H1 (cell line): ENCODE measurements around the gene TAF13. TPM values are rescaled to one million over a fixed set of nuclear protein-coding genes. Genes with fewer than 3 reads are reported as not detected.

Experiments
- BCL11A ChIP-seq, 2 experiments: IDR thresholded peaks; one replicate each; pipeline ENCODE4 v1.6.1; 2011; ENCODE audit warnings: low read depth in 2 of 2, low read length in 2 of 2, mild to moderate bottlenecking in 2 of 2
- CHD2 ChIP-seq: IDR thresholded peaks from 2 replicates; pipeline ENCODE4 v1.6.1; 2012; ENCODE audit warnings: low read length, improper control_type of control experiment
- CTBP2 ChIP-seq: IDR thresholded peaks from 2 replicates; pipeline ENCODE4 v1.7.0; 2011; ENCODE audit warnings: borderline replicate concordance, mild to moderate bottlenecking, moderate library complexity, mixed read lengths, low read length; ENCODE audit not compliant: insufficient read depth, insufficient read length
- HDAC2 ChIP-seq, 2 experiments: fragments of 300-600 bp in 1 of 2; sonication (generic) in 1 of 2; IDR thresholded peaks; 2 replicates each; pipeline ENCODE4 v1.6.1; 2011 to 2012; ENCODE audit warnings: low read depth in 2 of 2, low read length in 2 of 2, mild to moderate bottlenecking in 2 of 2, moderate library complexity in 2 of 2, borderline replicate concordance in 1 of 2, inconsistent platforms in 1 of 2
- JUN ChIP-seq: IDR thresholded peaks from 2 replicates; pipeline ENCODE4 v1.6.1; 2011; ENCODE audit warnings: low read depth, mild to moderate bottlenecking, improper control_type of control experiment, low read length
- NANOG ChIP-seq: IDR thresholded peaks from 2 replicates; pipeline ENCODE4 v1.6.1; 2011; ENCODE audit warnings: low read length, low read depth, mild to moderate bottlenecking, inconsistent platforms; ENCODE audit not compliant: insufficient read depth, poor library complexity, severe bottlenecking
- PHF8 ChIP-seq: fragments of 200-600 bp; sonication (generic); conservative IDR thresholded peaks from 2 replicates; pipeline ENCODE4 v1.7.1; 2012; ENCODE audit warnings: low read depth, mild to moderate bottlenecking, inconsistent platforms, low read length, moderate library complexity
- POLR2AphosphoS5 ChIP-seq: IDR thresholded peaks from 2 replicates; pipeline ENCODE4 v1.6.1; 2011; ENCODE audit warnings: low read depth, low read length
- POU5F1 ChIP-seq: IDR thresholded peaks from 2 replicates; pipeline ENCODE4 v1.6.1; 2011; ENCODE audit warnings: low read depth, mild to moderate bottlenecking, low read length, moderate library complexity
- SAP30 ChIP-seq: fragments of 300-600 bp; sonication (generic); IDR thresholded peaks from 2 replicates; pipeline ENCODE4 v1.7.1; 2012; ENCODE audit warnings: low read length, moderate library complexity, mild to moderate bottlenecking, inconsistent platforms; ENCODE audit not compliant: insufficient read depth, insufficient replicate concordance
- SP1 ChIP-seq: IDR thresholded peaks from 2 replicates; pipeline ENCODE4 v1.6.1; 2011; ENCODE audit warnings: low read depth, low read length
- SP4 ChIP-seq: IDR thresholded peaks from 2 replicates; pipeline ENCODE4 v1.6.1; 2012; ENCODE audit warnings: low read length, inconsistent platforms
- SUZ12 ChIP-seq: fragments of 200-600 bp; sonication (generic); IDR thresholded peaks from 2 replicates; pipeline ENCODE4 v1.6.1; 2012; ENCODE audit warnings: mild to moderate bottlenecking, inconsistent platforms, low read length, moderate library complexity, mixed read lengths
- TAF7 ChIP-seq: optimal IDR thresholded peaks from 2 replicates; pipeline ENCODE3; 2011; ENCODE audit warnings: low read depth, mild to moderate bottlenecking, inconsistent platforms, low read length, moderate library complexity, borderline replicate concordance
- USF2 ChIP-seq: IDR thresholded peaks from 2 replicates; pipeline ENCODE4 v1.6.1; 2011; ENCODE audit warnings: low read length, improper control_type of control experiment
- YY1 ChIP-seq: IDR thresholded peaks from 2 replicates; pipeline ENCODE4 v1.6.1; 2011; ENCODE audit warnings: low read depth, mild to moderate bottlenecking, low read length
- polyA plus RNA-seq, 7 experiments: library from polyadenylated mRNA; depleted of rRNA in 3 of 7; stranded (reverse) in 5 of 7; unstranded in 2 of 7; fragments of >200 nt in 5 of 7; fragments of 200-250 nt in 2 of 7; gene quantifications; 1 replicate in 5 of 7; 2 replicates in 1 of 7; 4 replicates in 1 of 7; pipeline versions ENCODE4 v1.2.1 to v1.2.3, GENCODE V29; 2011 to 2013; ENCODE audit warnings: missing spikeins in 2 of 7, mixed read lengths in 2 of 7
- total RNA-seq: library from RNA; stranded (reverse); fragmentation: NEBNext Ultra II Directional; extraction: Animal tissue kit (Norgen Biotek cat#: 25700); gene quantifications from 2 replicates; pipeline ENCODE4 v1.2.1, GENCODE V29; 2021
- TF ChIP-seq, protein P1 (sequence below): IDR thresholded peaks from 2 replicates; pipeline ENCODE4 v1.6.1; 2011; ENCODE audit warnings: low read depth, mild to moderate bottlenecking, low read length; ENCODE audit not compliant: insufficient read depth
- TF ChIP-seq, protein P2 (sequence below): IDR thresholded peaks from 2 replicates; pipeline ENCODE4 v1.6.1; 2012; ENCODE audit warnings: low read length, inconsistent platforms

Gene TAF13
- total and polyA plus RNA-seq, 2 of the 8 experiments (the other 6 are each of a cell fraction or from before 2014, with no cell fraction given) = 13.1 to 41.7 TPM

- TF ChIP-seq HDAC2 (IDR thresholded peaks at IDR 0.05; ENCODE audit: borderline replicate concordance in 1 of 2, low read depth in 2 of 2, low read length in 2 of 2) (peak in 1 of 2 experiments; percentile 85; a peak in 2 of 4 replicates), YY1 (0 out of 2 replicates have a peak, but pooled peaks have one; percentile 47), BCL11A (IDR thresholded peaks at IDR 0.05; ENCODE audit: low read depth in 2 of 2, low read length in 2 of 2) (no peak), TAF7 (peak; percentile 76), CTBP2 (no peak), SUZ12 (no peak), SP1 (0 out of 2 replicates have a peak, but pooled peaks have one; percentile 21), SAP30 (peak; percentile 98), SP4 (no peak; the same call in 1 of the 2 replicates), USF2 (no peak), NANOG (no peak), JUN (no peak), POLR2AphosphoS5 (peak; percentile 96), CHD2 (peak; percentile 93), PHF8 (peak; percentile 84), POU5F1 (no peak)
- TF ChIP-seq, protein P1, sequence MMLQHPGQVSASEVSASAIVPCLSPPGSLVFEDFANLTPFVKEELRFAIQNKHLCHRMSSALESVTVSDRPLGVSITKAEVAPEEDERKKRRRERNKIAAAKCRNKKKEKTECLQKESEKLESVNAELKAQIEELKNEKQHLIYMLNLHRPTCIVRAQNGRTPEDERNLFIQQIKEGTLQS = peak; percentile 33; the same call in 1 of the 2 replicates
- TF ChIP-seq, protein P2, sequence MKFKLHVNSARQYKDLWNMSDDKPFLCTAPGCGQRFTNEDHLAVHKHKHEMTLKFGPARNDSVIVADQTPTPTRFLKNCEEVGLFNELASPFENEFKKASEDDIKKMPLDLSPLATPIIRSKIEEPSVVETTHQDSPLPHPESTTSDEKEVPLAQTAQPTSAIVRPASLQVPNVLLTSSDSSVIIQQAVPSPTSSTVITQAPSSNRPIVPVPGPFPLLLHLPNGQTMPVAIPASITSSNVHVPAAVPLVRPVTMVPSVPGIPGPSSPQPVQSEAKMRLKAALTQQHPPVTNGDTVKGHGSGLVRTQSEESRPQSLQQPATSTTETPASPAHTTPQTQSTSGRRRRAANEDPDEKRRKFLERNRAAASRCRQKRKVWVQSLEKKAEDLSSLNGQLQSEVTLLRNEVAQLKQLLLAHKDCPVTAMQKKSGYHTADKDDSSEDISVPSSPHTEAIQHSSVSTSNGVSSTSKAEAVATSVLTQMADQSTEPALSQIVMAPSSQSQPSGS = 0 out of 2 replicates have a peak, but pooled peaks have one; percentile 30
Observed at GRCh38 chr1:109075531-109076490, at the start of gene TAF13 (continued).
